Measurements from ENCODE around the gene ABCA12. TPM values are rescaled to one million over a fixed set of nuclear protein-coding genes. Genes with fewer than 3 reads are reported as not detected.

ABCA12 gene
- total and polyA plus RNA-seq, 10 of the 15 experiments (the other 5 are each of a cell fraction or from before 2014, with no cell fraction given), result 1.2 to 12.1 (median 6.0) TPM

DNA sequence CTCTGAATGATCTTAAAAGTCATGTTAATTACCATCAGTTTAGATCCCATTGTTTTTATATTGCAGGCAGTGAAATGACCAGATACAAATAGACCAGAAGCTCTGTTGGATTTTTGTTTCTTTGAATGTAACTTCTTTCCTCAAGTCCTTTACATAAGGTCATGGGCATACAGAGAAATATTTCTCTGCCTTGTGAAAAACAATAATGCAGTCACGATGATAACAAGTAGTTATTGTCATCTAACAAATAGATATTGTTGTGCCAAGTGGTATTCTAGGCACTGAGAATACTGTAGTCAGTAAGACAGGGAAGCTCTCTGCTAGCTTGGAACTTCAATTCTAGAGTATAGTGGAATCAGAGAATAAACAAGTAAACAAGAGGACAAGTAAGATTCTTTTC is 234.2 kb downstream of the ABCA12 start:
- ChIA-PET SMC1A (ENCODE audit: uncharacterized antibody, unreplicated experiment) (no interaction called here), RAD21 (ENCODE audit: unreplicated experiment) (no interaction called here), POLR2A (no interaction called here), CTCF (interaction anchor here (1.4 kb wide), 1 partner anchor 22 kb away, joined by 3 read pairs; no protein-coding TSS in a partner anchor)
- no peak for DNase-seq (ENCODE audit: low read depth, low spot score)
- intact Hi-C loops (cut with micrococcal nuclease; ENCODE audit: unreplicated experiment), result no loop called here
- no peak for FAIRE-seq
- Histone ChIP-seq H3K79me2 (ENCODE audit: control insufficient read depth, insufficient read depth, low read length) (no peaks in the 10 kb centered on the region), H3K27me3 (replicated peaks in 1 of 2; ENCODE audit: control insufficient read depth in 2 of 2, insufficient read depth in 2 of 2, low read length in 1 of 2) (no peaks in the 10 kb centered on the region), H3K36me3 (ENCODE audit: control insufficient read depth in 2 of 2, insufficient read depth in 2 of 2, low read length in 1 of 2) (no peaks in the 10 kb centered on the region), H3K4me2 (ENCODE audit: control insufficient read depth, insufficient read depth) (no peak overlapping the region), H2AFZ (ENCODE audit: control insufficient read depth, low read depth, low read length) (no peak overlapping the region), H4K20me1 (ENCODE audit: control insufficient read depth, insufficient read depth) (no peaks in the 10 kb centered on the region), H3K27ac (ENCODE audit: control insufficient read depth, insufficient read depth) (no peak overlapping the region), H3K4me1 (ENCODE audit: control insufficient read depth, insufficient read depth, low read length) (no peaks in the 10 kb centered on the region), H3K9me3 (replicated peaks; ENCODE audit: control insufficient read depth, insufficient read depth, low read length) (no peaks in the 10 kb centered on the region; the same call in 2 of the 3 replicates), H3K9ac (ENCODE audit: control insufficient read depth, insufficient read depth, low read length) (no peak overlapping the region), H3K4me3 (no peak overlapping the region)
- TF ChIP-seq IRF4 (IDR thresholded peaks at IDR 0.05; ENCODE audit: low read depth, low read length), result no peak
- TF ChIP-seq LARP7 (IDR thresholded peaks at IDR 0.05), result no peak
- TF ChIP-seq SP1 (IDR thresholded peaks at IDR 0.05; ENCODE audit: low read depth, low read length), result no peak
- TF ChIP-seq IKZF1 (conservative IDR thresholded peaks at IDR 0.05), result no peak
- TF ChIP-seq, protein P1, sequence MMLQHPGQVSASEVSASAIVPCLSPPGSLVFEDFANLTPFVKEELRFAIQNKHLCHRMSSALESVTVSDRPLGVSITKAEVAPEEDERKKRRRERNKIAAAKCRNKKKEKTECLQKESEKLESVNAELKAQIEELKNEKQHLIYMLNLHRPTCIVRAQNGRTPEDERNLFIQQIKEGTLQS (IDR thresholded peaks at IDR 0.05; ENCODE audit: borderline replicate concordance, extremely low read depth, low read depth, low read length), result no peak
- no peak for TF ChIP-seq BCL11A (IDR thresholded peaks at IDR 0.05; ENCODE audit: low read depth, low read length)
- TF ChIP-seq EZH2 (IDR thresholded peaks at IDR 0.05; ENCODE audit: borderline replicate concordance, control insufficient read depth, low read depth, low read length), result no peak
- no peak for TF ChIP-seq EGR1 (IDR thresholded peaks at IDR 0.05; ENCODE audit: borderline replicate concordance in 1 of 2, low read depth in 2 of 2, low read length in 2 of 2)
- TF ChIP-seq KAT2A (conservative IDR thresholded peaks at IDR 0.05; ENCODE audit: control insufficient read depth, low read depth, low read length), result no peak
- BruUV-seq (replicated peaks), result no TSS peak
- ATAC-seq, result no peak
- in situ Hi-C loops (cut with MboI), result no loop called here
- 67% methylated on average over 1 of the region's 1 CpG for WGBS (ENCODE audit: insufficient coverage, insufficient replicate concordance, low lambda C conversion rate, missing lambda C conversion rate)
